DMS53 (cell line): ENCODE results near the gene GRIN2B.

ENCODE experiments used
- DNase-seq: peaks from one replicate; lab custom pipeline; 2025; lab: John Stamatoyannopoulos, UW

GRIN2B gene

GRCh38 chr12:13981296-13981962 is at the start of gene GRIN2B:
Gene GRIN2B, minus strand, starts transcription at chr12:13981602. Its CDS starts 115,394 bp downstream, at chr12:13866208.
- peak; percentile 88 for DNase-seq

DNA sequence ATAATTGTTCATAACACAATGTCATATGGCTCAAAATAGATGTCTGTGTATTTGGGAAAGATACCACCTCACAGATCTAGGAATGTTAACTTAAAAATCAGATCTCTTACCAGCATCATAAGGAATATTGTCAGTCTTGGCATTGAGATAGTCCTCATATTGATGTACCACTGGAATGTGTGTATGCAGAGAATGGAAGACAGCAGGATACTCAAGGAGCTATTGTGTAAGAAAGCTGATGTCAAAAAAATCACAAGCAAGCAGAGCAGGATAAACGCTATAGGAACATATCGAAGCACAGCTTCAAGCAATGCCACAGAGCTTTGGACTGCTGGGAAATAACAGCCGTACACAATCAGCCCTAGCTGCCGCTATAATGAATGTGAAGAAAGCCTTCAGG is 45.1 kb upstream of the GRIN2B start:
- DNase-seq = no peak

GRCh38 chr12:14024591-14024990 is 43.2 kb upstream of the GRIN2B start:
- no peak for DNase-seq

DNA sequence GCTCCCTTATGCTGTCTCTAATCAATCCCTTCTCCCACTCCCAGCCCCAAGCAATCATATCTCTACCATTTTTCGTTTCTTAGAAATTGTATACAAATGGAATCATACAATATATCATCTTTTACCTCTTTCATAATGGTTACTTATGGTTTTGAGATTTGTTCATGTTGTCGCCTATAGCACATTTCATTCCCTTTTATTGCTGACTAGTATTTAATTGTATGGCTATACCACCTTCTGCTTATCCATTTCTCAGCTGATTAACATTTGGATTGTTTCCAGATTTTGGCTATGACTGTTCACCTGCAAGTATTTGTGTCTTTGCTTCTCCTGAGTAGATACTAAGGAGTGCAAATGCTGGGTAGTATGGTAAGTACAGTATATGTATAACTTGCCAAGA is 36.7 kb upstream of the GRIN2B start:
- DNase-seq = no peak

DNA sequence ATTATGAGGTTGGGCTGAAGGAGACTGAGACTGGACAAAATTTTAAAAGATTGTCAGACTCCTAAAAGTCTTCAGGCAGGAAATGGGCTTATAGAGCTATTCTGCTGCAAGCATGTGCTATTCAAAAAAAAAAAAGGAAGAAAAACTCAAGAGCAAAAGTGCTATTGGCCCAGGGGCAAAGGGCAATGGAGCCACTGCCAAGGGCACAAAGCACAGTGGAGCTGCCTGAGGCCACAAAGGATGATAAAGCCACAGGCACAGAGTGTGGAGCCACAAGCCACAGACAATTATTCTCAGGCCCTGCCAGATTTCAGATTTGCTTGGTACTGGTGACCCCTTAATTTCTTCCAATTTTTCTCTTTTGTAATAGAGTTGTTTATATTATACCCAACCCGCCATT is 29.6 kb upstream of the GRIN2B start:
- no peak for DNase-seq

- no peak for DNase-seq
Observed at GRCh38 chr12:14007639-14008038, 26.2 kb upstream of the GRIN2B start.

- peak; percentile 96 for DNase-seq
Observed at GRCh38 chr12:13992585-13992984, 11.2 kb upstream of the GRIN2B start.

GRCh38 chr12:13992106-13992505 is 10.7 kb upstream of the GRIN2B start:
- DNase-seq = peak; percentile 78

DNA sequence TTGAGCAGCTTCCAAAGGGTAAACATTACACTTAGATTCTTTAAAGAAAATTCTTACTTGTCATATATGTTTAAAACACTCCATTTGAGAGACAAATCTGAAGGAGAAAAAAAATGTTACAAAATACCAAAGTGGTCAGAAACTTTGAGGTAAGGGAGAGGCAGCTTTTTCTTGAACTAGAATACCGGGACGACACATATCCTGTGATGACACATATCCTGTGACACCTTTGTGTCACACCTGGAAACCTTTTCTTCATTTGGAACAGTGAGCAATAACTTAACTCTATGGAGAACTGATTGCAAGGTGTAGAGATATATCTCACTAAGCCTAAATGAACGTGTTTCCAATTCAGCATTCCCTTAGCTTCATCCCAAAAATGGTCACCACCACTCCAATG is 4.6 kb upstream of the GRIN2B start:
- DNase-seq = peak; percentile 53

GRCh38 chr12:13981990-13982389 is 588 bp upstream of the GRIN2B start:
- peak; percentile 88 for DNase-seq

DNA sequence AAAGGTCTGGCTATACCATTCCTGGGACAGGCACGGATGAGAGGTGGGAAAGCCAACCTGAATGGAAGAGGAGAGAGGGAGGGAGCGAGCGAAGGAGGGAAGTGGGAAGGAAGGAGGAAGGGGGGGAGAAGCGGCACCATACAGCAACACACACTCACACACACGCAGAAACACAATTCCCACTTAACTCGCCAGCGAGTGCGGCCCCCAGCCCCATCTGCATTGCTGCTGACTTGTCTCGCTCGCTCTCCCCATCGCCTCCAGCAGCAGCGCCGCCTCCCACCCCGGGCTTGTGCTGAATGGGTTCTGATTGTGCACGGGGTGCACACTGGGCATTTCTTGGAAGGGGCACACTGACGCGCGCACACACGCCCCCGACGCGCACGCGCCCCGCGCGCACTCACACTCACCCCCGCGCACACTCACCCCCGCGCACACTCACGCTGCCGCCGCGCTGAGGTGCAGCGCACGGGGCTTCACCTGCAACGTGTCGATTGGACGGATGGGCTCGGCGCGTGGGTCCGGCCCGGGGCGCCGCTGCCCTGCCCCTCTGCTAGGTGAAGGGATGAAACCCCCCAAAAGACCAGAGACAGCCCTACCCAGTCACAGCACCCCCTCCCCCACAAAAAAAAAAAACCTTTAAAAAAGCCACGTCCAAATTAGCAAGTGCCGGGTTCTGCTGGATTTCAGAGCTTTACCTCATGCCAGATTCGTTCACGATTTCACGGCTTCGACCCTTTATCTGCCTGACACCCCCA is 685 bp downstream of the GRIN2B start:
- peak; percentile 77 for DNase-seq

GRCh38 chr12:13979772-13980378 is 1.5 kb downstream of the GRIN2B start:
- DNase-seq = no peak

GRCh38 chr12:13978876-13979275 is 2.5 kb downstream of the GRIN2B start:
- no peak for DNase-seq

DNA sequence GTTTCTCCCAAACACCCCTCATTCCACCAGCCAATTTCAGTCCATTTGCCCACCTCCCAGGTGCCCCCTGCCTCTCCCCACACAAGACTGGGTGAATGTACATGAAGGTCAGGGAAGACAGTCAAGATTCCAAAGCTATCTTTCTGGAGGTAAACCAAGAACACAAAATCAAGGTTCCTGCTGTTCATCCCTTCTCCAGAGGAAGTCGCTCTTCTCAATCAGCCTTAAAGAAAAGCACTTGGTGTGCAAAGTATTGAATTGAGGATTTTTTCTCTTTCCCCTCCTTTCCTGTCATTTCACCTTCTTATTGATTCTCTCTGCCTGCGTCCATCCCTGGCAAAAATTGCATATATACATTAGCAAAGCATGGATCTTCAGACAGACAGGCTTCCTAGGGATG is 4.5 kb downstream of the GRIN2B start:
- DNase-seq = no peak

- peak; percentile 24 for DNase-seq
Observed at GRCh38 chr12:13976028-13976584, 5.3 kb downstream of the GRIN2B start.

- DNase-seq = no peak
Observed at GRCh38 chr12:13973996-13974395, 7.4 kb downstream of the GRIN2B start.

GRCh38 chr12:13970803-13971202 is 10.6 kb downstream of the GRIN2B start:
- DNase-seq = no peak

DNA sequence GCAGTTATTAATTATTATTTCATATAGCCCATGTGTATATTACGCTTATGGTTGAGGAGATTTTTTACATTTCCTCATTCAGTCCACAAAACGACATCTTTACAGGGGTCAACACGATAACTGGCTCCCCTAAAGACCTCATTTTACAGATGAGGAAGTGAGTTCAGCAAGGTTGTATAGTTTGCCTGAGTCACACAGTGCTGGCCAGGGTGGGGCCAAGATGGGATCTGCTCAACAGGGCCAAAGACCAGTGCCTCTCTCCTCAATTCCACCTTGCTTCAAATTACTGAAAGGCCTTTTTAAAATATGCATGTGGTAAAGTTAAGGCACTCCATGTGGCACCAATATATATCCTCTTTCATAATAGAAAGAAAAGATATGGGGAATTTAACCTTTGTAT is 13.1 kb downstream of the GRIN2B start:
- DNase-seq = no peak

GRCh38 chr12:13964666-13965065 is 16.7 kb downstream of the GRIN2B start:
- no peak for DNase-seq

GRCh38 chr12:13962699-13963098 is 18.7 kb downstream of the GRIN2B start:
- DNase-seq = peak; percentile 56

DNA sequence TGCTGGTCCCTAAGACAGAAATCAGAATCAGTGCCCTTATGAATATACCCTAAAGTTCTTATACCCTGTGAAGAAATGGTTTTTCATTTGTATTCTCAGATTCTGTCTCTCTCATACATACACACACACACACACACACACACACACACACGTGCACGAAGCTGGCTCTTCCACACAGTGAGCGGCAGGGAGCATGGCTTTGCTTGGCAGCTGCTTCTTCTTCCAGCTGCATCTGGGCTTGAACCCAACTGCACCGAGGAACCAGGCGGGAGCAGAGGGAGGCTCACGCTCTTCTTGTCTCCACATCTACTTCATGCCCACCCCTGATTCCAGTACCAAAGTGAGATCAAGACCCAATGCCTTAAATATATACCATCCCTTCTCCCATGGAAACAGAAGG is 19.4 kb downstream of the GRIN2B start:
- DNase-seq = no peak

- peak; percentile 32 for DNase-seq
Observed at GRCh38 chr12:13959131-13959723, 22.2 kb downstream of the GRIN2B start.
